ENCODE measurements around the gene HTR7.

Gene HTR7

GRCh38 chr10:90790422-90790821 is 67.4 kb downstream of the HTR7 start:
- no peak for DNase-seq (ENCODE audit: low read depth)
- TF ChIP-seq CTCF (conservative IDR thresholded peaks at IDR 0.05; ENCODE audit: low read depth, low read length) = no peak
- no peak overlapping the region for H3K4me3 ChIP-seq (ENCODE audit: low read depth, low read length)

- no peak for TF ChIP-seq CTCF (conservative IDR thresholded peaks at IDR 0.05; ENCODE audit: low read depth, low read length)
- H3K4me3 ChIP-seq (ENCODE audit: low read depth, low read length) = no peak overlapping the region
- no peak for DNase-seq (ENCODE audit: low read depth)
Observed at GRCh38 chr10:90788968-90789367, 68.9 kb downstream of the HTR7 start.

GRCh38 chr10:90788199-90788491 is 69.7 kb downstream of the HTR7 start:
- no peak for DNase-seq (ENCODE audit: low read depth)
- TF ChIP-seq CTCF (conservative IDR thresholded peaks at IDR 0.05; ENCODE audit: low read depth, low read length) = no peak
- H3K4me3 ChIP-seq (ENCODE audit: low read depth, low read length) = no peak overlapping the region

- peak; percentile 64 for DNase-seq (ENCODE audit: low read depth)
- no peak overlapping the region for H3K4me3 ChIP-seq (ENCODE audit: low read depth, low read length)
- peak; percentile 96 for TF ChIP-seq CTCF (conservative IDR thresholded peaks at IDR 0.05; ENCODE audit: low read depth, low read length)
Observed at GRCh38 chr10:90787393-90788198, 70.2 kb downstream of the HTR7 start.

GRCh38 chr10:90785782-90786181 is 72.1 kb downstream of the HTR7 start:
- TF ChIP-seq CTCF (conservative IDR thresholded peaks at IDR 0.05; ENCODE audit: low read depth, low read length) = no peak
- H3K4me3 ChIP-seq (ENCODE audit: low read depth, low read length) = no peak overlapping the region
- DNase-seq (ENCODE audit: low read depth) = no peak

GRCh38 chr10:90784771-90785170 is 73.1 kb downstream of the HTR7 start:
- DNase-seq (ENCODE audit: low read depth) = no peak
- H3K4me3 ChIP-seq (ENCODE audit: low read depth, low read length) = no peak overlapping the region
- no peak for TF ChIP-seq CTCF (conservative IDR thresholded peaks at IDR 0.05; ENCODE audit: low read depth, low read length)

- no peak overlapping the region for H3K4me3 ChIP-seq (ENCODE audit: low read depth, low read length)
- TF ChIP-seq CTCF (conservative IDR thresholded peaks at IDR 0.05; ENCODE audit: low read depth, low read length) = no peak
- DNase-seq (ENCODE audit: low read depth) = no peak
Observed at GRCh38 chr10:90780488-90780887, 77.4 kb downstream of the HTR7 start.

All from choroid plexus epithelial cell (primary cell).